Retina (tissue), 1 donor: ENCODE results near the gene GREB1.
"Not testable (repeated sequence)": the region's sequence is repeated elsewhere in the genome, so short reads cannot be mapped to it uniquely, and the experiment has no call there.

Experiments
- DNase-seq: peaks from one replicate; pipeline ENCODE4 v3.0.0-alpha.2; 2016

The GREB1 gene

DNA sequence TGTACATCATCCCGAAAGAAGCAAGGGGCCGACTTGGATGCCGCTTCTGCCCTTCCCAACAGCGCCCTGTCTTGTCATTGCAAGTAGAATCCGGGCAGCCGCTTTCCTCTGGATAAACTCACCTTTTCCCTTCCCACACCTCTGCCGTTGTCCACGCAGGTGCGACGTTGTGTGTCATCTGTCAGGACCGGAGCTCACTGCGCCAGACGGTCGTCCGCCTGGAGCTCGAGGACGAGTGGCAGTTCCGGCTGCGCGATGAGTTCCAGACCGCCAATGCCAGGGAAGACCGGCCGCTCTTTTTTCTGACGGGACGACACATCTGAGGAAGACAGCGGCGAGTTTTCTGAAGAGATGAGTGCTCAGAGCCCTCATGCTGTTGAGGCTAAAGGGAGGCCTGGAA is 106.3 kb downstream of the GREB1 start:
- DNase-seq = no peak

DNA sequence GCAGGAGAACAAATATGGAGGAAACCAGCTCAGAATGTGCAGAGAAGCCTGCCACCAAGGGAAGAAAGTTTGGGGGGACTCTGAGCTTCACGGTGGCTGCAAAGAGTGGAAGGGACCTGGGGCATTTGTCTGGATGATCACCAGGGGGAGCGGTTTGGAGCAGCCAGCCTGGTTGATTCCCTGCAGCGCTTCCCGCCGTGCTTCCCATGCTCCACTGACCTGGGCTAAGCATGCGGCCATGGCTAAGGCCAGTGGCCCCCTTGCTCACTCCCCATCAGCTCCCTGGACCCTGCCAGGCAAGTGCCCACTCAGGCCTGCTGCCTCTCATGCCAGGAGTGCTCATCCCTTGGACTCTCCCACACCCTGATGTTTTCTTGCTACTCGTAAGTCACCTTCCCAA is 109.1 kb downstream of the GREB1 start:
- no peak for DNase-seq

DNA sequence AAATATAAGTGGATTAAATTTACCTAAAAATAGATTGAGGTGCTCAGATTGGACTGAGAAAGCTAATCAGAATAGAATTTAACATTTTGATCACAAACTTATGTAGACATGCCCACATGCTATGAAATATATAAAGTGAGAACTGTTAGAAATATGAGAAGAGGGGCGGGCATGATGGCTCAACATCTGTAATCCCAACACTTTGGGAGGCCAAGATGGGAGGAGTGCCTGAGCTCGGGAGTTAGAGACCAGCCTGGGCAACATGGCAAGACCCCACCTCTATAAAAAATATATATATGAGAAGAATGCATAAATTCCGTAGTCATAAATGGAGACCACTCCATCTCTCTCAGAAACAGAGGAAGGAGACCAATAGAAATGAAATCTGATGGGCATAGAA is 110.4 kb downstream of the GREB1 start:
- no peak for DNase-seq

DNA sequence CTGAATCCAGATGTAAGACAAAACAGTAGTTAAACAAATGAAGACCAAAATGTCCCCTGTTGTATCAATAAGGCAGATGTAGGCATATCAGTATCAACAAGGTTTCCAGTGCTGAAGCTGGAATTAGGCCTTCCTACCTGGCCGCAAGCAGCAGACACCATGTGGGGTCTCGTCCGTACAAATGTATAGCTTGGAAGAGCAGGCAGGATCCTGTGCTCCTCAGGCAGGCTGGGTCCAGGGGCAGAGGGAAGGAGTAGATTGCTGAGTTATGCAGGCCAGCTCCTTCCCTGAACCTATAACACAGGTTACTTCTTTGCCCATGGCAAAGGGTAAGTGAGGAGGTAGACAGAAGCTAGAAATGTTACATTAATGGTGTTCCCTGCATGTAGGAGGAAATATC is 112.7 kb downstream of the GREB1 start:
- DNase-seq = no peak

DNA sequence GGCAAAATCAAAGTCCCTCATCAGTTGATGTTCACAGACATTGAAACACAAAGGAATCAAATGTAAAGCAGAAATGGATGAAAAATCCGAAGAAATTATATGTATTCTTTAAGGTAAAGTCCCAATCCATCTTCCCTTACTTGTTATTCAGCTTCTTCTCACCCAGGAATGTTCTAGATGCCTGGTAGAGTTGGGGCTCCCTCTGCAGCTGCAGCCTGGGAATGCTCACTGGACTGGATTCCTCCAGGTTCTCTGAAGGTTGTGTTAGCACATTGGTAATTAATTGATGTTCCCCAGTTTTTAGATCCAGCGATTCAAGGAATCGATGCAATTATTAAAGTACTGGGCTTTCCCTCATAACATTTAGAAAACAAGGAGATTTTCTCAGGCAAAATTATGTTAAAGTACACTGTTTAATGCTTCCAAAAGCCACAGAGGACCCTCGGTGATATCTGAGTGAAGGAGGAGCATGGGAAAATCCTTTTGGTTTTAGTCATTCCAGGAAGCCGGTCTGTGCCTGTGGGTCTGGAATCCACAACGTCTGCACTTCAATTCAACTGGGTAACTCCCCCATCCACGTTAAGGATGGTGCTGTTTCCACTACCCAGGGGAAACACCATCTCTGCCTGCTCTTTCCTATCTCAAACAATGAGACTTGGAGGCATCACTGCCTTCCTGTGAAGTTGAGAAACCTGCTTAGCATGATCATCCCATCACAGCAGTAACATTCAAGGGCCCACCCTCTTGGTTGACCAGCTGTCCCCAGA is 114.2 kb downstream of the GREB1 start:
- DNase-seq = no peak

DNA sequence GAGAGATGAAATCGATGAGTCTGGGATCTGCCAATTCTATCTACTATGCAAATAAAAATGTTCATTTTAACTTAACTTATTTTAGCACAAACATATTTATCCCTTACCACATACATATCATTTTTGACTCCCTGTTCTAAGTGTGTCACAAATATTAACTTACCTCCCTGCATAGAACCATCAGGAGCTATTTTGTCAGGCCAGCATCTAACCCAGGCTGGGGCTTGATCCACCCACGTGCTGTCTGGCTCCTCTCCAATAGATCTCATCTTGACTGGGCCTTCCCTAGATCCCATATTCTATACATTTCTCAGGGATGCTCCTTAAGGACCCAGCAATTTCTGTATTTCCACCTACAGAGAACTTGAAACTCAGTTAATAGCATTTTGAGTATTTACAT is 115.2 kb downstream of the GREB1 start:
- DNase-seq = no peak

DNA sequence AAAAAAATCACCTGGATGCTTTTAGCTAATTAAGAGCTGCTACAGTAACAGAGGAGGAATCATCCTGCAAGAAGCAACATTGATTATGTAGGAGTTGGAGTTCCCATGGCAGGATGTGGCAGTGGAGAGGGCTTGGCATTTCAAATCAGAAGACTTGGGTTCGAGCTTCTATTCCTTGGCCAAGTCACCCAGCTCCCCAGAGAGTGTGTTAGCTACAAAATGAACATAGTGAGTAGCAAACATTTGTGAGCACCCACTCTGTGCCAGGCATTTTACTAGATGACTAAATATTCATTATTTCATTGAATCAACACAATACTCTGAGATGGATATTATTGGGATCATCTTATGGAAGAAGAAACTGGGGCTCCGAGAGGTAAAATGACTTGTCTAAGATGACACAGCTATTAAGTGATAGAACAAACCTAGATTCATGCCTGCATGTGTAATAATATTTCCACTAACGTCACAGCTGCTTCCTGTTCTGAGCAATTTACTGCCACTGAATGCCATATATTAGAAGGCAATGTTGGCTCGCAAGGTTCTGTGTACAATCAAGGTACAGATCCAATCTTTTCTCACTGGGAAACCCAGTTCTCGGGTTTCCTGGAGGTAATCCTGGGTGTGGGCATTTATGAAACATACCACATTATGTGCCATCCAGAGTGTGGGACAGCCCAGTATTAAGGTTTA is 118.2 kb downstream of the GREB1 start:
- no peak for DNase-seq

DNA sequence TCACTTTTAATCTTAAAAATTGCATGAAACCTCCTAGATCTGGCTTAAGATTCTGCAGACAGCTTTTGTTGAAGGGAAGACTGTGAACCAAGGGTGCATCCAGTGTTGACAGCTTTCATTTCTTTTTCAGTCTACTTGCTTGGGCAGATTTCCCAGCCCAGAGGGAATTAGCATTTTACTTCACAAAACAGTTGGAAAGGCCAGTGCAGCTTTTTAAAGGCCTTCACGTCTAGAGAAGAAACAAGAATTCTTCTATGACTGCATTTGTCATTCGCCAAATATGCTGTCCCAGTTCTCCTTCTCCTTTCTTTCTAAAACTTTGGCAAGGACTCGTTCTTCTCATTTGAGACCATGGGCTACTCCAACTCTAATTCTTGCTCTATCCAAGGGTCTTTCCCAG is 118.7 kb downstream of the GREB1 start:
- DNase-seq = no peak

DNA sequence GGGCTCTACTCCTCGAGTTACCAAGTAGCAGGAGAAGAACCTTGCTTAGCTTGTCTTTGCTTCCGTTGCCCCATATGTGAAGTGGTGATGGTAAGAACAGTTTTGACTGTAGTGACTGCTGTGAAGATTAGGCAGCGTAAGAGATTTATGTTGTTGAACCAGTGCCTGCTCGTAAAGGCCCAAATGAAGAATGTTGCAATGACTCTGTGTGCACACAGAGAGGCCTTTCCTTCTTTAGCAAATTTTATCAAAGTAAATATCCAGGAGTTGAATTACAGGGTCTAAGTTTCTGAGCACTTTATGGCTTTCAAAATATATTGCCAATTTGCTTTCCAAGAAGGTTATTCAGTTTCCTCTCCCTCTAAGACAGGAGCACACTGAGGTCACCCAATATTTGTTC is 121.7 kb downstream of the GREB1 start:
- DNase-seq = no peak

DNA sequence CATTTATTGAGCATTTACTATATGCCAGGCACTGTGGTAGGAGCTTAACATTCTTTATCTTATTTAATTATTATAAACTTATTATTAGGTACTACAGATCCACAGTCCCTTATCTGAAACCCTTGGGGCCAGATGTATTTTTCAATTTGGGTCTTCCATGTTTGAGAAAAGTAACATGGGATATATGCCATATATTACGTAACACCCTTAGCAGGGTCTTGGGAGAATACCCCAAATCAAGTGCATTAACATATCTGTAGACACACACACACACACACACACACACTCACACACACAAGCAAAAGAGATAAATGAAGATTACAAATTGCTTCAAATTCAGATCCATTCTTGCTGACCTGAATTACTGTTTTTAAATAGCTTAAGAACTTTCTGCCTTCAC is 122.4 kb downstream of the GREB1 start:
- no peak for DNase-seq

DNA sequence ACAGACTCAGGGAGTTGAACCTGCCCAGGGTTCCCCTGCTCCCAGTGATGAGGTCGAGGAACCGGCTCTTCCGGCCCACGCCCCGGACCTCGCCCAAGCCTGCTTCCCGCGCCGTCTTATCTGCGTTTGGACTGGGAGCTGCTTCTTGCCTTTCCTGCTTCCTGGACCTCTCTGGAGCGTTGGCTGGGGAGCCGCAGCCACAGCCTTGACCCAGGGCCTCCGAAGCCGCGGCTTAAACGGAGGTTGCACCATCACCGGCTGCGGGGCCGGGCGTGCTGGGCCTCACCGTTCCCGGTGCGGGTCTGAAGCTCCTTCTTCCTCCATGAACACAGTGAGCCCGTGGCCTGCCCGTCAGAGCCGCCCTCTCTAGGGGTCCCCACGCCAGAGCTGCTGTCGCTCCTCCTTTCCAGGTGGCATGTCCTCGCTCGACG is 122.8 kb downstream of the GREB1 start:
- no peak for DNase-seq

DNA sequence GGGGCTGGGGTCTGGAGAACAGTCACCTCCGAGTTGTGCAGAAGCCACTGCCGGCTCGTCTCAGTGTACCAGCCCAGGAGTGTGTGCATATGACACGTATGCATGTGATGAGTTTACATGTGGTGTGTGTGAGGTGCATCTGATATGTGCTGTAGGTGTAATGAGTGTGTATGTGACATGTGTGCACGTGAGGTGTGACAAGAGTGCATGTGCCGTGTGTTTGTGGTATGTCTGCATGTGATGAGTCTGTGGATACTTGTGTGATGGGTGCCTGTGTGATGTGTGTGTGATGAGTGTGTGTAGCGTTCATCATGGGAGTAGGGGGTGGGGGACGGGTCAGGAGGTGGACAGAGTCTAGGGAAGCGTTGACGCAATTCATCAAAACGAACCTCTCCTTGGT is 123.3 kb downstream of the GREB1 start:
- DNase-seq = no peak

DNA sequence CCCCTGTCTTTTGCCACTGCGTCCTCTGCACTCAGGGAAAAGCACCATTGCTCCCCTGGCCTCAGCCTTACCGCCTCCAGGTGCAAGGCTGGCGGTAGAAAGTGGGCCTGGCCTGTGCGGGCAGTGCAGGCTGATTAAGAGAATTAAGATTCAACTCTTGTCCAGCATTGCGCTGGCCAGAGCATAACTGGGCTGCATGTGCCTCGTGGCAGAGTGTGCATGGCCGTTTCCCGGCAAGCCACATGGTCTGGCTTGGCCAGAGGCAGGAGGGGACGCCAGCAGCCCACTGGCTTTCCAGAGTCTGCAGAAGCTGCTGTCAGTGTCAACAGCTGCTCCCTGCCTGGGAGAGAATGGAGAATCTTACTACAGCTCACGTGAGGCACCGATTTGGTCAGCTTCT is 123.8 kb downstream of the GREB1 start:
- no peak for DNase-seq

DNA sequence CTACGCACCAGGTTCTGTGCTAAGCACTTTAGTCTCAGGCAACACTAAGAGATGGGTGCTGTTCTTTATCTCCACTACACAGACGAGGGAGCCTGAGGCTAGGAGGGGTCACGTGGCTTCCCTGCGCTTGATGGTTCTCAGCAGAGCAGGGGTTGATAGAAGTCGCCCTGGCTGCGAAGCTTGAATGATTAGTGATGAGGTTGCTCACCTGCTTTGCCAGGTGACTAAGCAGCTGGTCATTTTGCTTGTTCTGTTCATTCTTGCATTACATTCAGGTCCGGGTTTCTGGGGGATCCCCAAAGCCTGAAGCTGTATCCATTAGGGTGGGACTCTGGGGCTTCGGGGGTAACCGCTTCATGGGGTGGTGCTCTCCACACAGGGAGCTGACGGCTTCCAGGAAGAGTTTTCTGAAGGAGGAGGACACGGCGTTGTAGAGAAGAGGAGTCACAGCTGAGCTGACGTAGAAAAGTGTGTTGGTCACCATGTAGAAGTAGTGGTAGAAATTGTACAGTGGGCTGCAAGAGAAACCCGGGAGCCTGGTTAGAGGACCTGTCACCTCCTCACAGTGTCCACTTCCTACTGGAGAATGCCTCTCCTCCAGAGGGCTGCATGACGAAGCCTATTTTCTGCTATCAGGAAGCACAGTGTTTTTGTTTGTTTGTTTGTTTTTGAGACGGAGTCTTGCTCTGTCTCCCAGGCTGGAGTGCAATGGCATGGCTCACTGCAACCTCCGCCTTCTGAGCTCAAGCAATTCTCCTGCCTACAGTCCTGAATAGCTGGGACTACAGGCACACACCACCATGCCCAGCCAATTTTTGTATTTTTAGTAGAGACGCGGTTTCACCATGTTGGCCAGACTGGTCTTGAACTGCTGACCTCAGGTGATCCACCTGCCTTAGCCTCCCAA is 124.6 kb downstream of the GREB1 start:
- no peak for DNase-seq

DNA sequence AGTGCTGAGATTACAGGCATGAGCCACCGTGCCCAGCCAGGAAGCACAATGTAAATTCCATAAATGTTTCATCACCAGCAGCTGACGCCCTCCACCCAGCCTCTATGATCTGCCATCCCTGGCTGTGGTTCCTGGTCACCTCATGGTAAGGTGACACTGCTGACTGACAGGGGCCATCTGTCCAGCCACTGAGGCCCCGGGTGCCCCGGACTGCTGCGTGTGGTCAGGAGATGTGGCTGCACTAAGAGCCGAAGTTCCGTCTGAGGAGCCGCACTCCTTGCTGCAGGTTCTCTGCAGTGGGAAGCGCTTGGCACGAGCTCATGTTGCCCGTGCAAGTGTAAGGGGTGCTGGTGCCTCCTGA is 125.2 kb downstream of the GREB1 start:
- no peak for DNase-seq

DNA sequence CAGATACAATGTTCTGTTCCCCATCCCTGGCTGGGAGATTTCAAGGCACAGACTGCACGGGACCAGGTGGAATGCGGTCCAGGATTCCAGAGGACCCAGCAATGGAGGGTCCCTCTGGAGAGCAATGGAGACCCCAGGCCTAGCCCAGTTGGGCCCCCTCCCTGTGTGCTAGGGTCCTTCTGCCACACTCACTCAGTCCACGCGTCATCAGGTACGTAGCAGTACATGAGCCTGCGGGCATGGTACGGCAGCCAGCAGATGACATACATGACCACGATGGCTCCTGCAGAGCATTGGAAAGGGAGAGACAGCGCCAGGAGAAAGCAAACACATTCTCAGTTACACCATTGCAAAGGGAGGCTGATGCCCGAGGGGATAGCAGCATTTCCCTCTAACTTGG is 126.0 kb downstream of the GREB1 start:
- no peak for DNase-seq

DNA sequence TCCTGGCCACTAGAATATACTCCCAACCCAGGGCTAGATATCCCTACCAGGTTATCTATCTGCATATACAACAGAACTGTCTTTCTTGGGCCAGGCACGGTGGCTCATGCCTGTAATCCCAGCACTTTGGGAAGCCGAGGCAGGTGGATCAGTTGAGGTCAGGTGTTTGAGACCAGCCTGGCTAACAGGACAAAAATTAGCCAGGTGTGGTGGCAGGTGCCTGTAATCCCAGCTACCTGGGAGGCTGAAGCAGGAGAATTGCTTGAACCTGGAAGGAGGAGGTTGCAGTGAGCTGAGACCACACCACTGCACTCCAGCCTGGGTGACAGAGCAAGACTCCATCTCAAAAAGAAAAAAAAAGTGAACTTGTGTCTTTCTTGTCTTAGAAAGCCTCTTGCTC is 126.6 kb downstream of the GREB1 start:
- not testable (repeated sequence) for DNase-seq

DNA sequence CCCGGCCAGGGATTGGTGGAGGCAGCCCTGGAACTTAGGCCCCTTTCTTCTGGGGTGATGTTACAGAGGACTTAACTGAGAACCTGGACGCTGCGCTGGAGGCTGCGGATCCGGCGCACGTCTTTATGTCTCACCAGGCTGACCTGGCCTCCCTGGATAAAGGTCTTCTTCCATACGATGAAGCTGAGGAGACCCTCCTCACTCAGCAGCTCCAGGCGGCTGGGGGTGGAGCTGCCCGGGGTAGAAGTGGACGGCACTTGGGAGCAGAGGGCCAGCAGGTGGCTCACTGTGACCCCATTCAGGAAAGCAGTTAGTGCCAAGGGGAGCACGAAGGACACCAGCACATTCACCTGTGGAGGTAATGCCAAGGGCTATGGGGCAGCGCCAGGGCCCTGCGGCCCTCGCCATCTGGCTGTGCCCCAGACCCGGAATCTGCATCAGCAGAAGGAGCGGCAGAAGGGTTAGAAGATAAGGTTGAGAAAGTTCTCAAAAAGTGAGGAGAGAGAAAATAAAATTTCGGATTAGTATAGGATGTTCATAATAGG is 128.1 kb downstream of the GREB1 start:
- DNase-seq = no peak

DNA sequence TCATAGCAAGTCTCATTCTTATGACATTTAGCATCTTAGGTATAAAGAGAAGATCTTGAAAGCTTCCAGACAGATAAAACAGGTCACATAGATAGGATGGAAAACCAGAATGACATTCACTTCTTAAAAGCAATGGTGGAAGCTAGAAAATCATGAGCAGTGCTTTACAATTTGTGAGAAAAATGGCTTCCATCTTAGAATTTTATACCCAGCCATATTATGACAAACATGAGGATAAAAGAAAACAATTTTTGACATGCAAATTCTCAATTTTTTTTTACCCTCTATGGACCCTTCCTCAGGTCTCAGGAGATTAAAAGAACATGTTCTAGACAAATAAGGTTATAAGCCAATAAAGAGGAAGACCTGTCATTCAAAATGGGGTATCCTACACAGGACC is 129.0 kb downstream of the GREB1 start:
- DNase-seq = no peak

DNA sequence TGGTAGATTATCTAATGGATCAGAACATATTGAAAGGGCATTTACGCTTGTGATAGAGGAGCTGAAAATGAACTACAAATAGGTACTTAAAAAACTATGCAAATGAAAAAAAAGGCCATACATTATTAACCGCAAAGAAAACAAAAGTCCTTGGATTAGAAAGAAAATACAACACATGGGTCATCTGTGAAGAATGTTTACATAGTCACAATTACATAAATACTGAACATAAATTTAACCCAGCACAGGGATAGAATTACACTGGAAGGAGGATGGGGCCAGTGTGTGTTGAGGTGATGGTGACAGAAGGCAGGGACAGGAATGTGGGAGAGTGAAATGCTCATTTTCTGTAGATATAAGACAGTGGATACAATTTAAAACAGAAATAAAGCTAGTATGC is 129.6 kb downstream of the GREB1 start:
- DNase-seq = no peak

DNA sequence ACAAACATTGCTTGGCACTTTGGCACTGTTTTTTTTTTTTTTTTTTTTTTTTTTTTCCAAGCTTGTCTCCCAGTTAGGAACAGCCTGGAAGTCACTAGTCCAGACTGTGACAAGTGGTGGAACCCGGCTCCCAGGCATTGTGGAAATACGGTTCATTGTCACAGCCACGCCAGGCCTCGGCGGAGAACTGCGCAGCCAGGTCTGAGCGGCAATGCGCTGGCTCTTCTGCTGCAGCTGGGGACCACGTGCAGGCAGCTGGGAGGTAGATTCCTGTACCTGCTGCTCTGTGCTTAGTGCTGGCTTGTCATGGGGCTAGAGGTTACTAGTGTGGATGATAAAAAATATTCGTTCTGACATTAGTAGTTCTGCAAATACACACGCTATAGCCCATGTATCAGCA is 131.2 kb downstream of the GREB1 start:
- DNase-seq = no peak

DNA sequence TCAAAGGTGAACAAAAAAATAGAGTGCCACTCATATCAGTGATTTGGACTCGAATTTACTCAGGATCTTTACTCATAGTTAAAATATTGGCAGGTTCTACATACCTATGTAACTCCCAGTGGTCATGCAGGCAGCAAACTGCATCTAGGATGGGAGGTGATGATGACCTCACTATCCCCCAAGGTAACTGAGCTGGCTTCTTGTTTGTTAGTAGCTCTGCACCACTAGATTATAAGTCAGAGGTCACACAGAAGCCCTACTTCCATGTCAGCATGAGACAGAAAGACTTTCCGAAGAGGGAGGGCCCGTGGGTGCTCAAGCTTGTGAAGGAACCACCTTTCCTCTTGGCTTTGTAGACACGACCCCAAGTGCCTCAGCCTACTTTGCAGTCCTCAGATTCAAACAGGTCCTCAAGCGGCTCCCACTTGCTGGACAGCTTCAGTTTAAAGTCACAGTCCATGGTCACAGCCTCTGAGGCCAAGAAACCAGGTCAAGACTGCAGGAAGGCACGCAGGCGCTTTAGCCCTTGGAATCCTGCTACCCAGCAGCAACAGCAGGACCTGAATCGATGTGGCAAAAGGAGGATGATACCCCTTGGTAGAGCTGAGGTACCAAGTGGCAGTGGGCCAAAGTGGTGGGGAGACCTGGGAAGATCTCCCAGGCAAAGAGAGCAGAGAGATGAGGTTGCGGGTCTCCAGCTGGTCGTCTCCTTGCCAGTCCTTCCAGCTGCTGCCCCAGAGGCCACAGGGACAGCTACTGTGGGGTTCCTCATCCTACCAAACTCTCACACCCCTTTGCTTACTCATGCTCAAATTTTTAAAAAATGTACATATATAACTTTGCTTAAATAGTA is 131.9 kb downstream of the GREB1 start:
- no peak for DNase-seq

DNA sequence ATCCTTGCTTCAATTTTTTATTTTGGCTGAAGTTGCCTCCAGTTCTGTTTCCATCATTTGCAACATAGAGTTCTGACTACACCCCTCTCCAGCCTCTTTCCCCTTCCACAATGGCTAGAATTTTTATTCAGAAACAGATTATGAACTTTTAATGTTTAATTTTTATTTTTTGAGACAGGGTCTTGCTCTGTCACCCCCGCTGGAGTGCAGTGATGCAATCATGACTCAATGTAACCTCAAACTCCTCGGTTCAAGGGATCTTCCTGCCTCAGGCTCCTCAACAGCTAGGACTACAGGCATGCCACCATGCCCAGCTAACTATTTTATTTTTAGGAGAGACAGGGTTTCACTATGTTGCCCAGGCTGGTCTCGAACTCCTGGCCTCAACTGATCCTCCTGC is 133.3 kb downstream of the GREB1 start:
- no peak for DNase-seq
